H1 (cell line): Measurements from ENCODE around the gene PSME3. TPM values are rescaled to one million over a fixed set of nuclear protein-coding genes. Genes with fewer than 3 reads are reported as not detected.
A peak's percentile ranks its signal among the peaks of the same experiment; 100 is the strongest.

ENCODE experiments used
- CTCF ChIA-PET: fragments of 300-600 bp; sonication (Branson Sonifier 250); formaldehyde crosslinking; loops from one replicate; lab custom pipeline; 2021; ENCODE audit not compliant: partially characterized antibody; lab: Charles Lee
- POLR2A ChIA-PET: fragments of 300-600 bp; sonication (Branson Sonifier 250); formaldehyde crosslinking; loops from one replicate; lab custom pipeline; 2021; ENCODE audit warnings: inconsistent platforms; ENCODE audit not compliant: partially characterized antibody; lab: Charles Lee
- DNase-seq, 2 experiments: peaks; one replicate each; pipeline versions ENCODE4 v3.0.0 to v3.0.0-alpha.2; 2010 to 2022; ENCODE audit warnings: low spot score in 2 of 2, low read depth in 1 of 2, mixed read lengths in 1 of 2
- FAIRE-seq: peaks from 2 replicates; lab custom pipeline; 2011; peaks lifted over from hg19 to GRCh38; lab: Jason Lieb, UNC
- H2AFZ ChIP-seq: 2 replicates; pipeline ENCODE4 v1.8.1; 2012; ENCODE audit warnings: low read length, inconsistent platforms
- H2AK5ac ChIP-seq: 2 replicates; pipeline ENCODE4 v1.6.1; 2013; ENCODE audit warnings: low read depth, low read length
- H2BK120ac ChIP-seq: replicated peaks from 2 replicates; pipeline ENCODE3; 2013; ENCODE audit warnings: low read depth, low read length, inconsistent platforms
- H2BK12ac ChIP-seq: 2 replicates; pipeline ENCODE4 v1.6.1; 2013; ENCODE audit warnings: low read depth, low read length
- H2BK15ac ChIP-seq: 2 replicates; pipeline ENCODE4 v1.6.1; 2013; ENCODE audit warnings: low read length
- H2BK20ac ChIP-seq: 2 replicates; pipeline ENCODE4 v1.6.1; 2013; ENCODE audit warnings: low read length
- H2BK5ac ChIP-seq: 2 replicates; pipeline ENCODE4 v1.6.1; 2013; ENCODE audit warnings: low read depth, low read length
- H3K14ac ChIP-seq: 2 replicates; pipeline ENCODE4 v1.6.1; 2013; ENCODE audit warnings: inconsistent platforms; ENCODE audit not compliant: insufficient read length
- H3K18ac ChIP-seq: 2 replicates; pipeline ENCODE4 v1.6.1; 2013; ENCODE audit warnings: low read length; ENCODE audit errors: extremely low read depth
- H3K23ac ChIP-seq: 2 replicates; pipeline ENCODE4 v1.6.1; 2013; ENCODE audit warnings: inconsistent platforms; ENCODE audit not compliant: insufficient read length
- H3K23me2 ChIP-seq: 2 replicates; pipeline ENCODE4 v1.6.1; 2013; ENCODE audit warnings: low read depth, low read length
- H3K27ac ChIP-seq: 2 replicates; pipeline ENCODE4 v1.6.1; 2011; ENCODE audit warnings: low read depth, low read length, inconsistent platforms
- H3K27me3 ChIP-seq, 4 experiments: replicated peaks in 1 of 4; 1 replicate in 1 of 4; 2 replicates in 3 of 4; pipeline versions ENCODE4 v1.6.1 to v1.8.1; 2011 to 2013; ENCODE audit warnings: low read length in 3 of 4, mild to moderate bottlenecking in 3 of 4, inconsistent platforms in 2 of 4, mixed read lengths in 2 of 4, moderate library complexity in 1 of 4; ENCODE audit not compliant: control insufficient read depth in 3 of 4, insufficient read depth in 3 of 4; ENCODE audit errors: extremely low read depth in 1 of 4
- H3K36me3 ChIP-seq, 4 experiments: 2 replicates each; pipeline versions ENCODE4 v1.6.1 to v1.8.1; 2011 to 2013; ENCODE audit warnings: mild to moderate bottlenecking in 4 of 4, low read length in 3 of 4, moderate library complexity in 2 of 4, control low read depth in 1 of 4, inconsistent platforms in 1 of 4; ENCODE audit not compliant: insufficient read depth in 4 of 4, control insufficient read depth in 2 of 4
- H3K4ac ChIP-seq: replicated peaks from 2 replicates; pipeline ENCODE3; 2013; ENCODE audit warnings: low read length, low read depth, mixed read lengths, inconsistent platforms; ENCODE audit not compliant: insufficient read length
- H3K4me1 ChIP-seq, 4 experiments: replicated peaks in 1 of 4; 1 replicate in 1 of 4; 2 replicates in 3 of 4; pipeline versions ENCODE4 v1.6.1 to v1.8.1; 2011 to 2013; ENCODE audit warnings: low read length in 3 of 4, inconsistent platforms in 2 of 4, mixed read lengths in 1 of 4; ENCODE audit not compliant: insufficient read depth in 4 of 4, control insufficient read depth in 3 of 4
- H3K4me2 ChIP-seq, 2 experiments: 2 replicates each; pipeline versions ENCODE4 v1.6.1 to v1.8.1; 2011 to 2013; ENCODE audit warnings: low read depth in 2 of 2, low read length in 2 of 2, control low read depth in 1 of 2, inconsistent platforms in 1 of 2, mild to moderate bottlenecking in 1 of 2; ENCODE audit not compliant: insufficient read depth in 1 of 2
- H3K4me3 ChIP-seq, 4 experiments: fragments of 200-600, 300-600 bp in 1 of 4; sonication (generic), shearing (Covaris generic), sonication (Bioruptor Twin) in 1 of 4; 2 replicates each; pipeline versions ENCODE4 v1.5.1 to v1.8.1; 2011 to 2016; ENCODE audit warnings: low read length in 4 of 4, low read depth in 3 of 4, control low read depth in 2 of 4, inconsistent platforms in 2 of 4, mild to moderate bottlenecking in 2 of 4, mixed read lengths in 1 of 4, moderate library complexity in 1 of 4; ENCODE audit not compliant: insufficient read depth in 2 of 4; ENCODE audit errors: extremely low read depth in 1 of 4
- H3K56ac ChIP-seq: replicated peaks from 2 replicates; pipeline ENCODE3; 2013; ENCODE audit warnings: low read depth, mild to moderate bottlenecking, mixed read lengths, low read length, inconsistent platforms; ENCODE audit not compliant: insufficient read length
- H3K79me1 ChIP-seq: 2 replicates; pipeline ENCODE4 v1.6.1; 2013; ENCODE audit warnings: low read depth, low read length, control low read depth
- H3K79me2 ChIP-seq, 2 experiments: 2 replicates each; pipeline versions ENCODE4 v1.6.1 to v1.8.1; 2012 to 2013; ENCODE audit warnings: low read length in 2 of 2, mild to moderate bottlenecking in 2 of 2, inconsistent platforms in 1 of 2; ENCODE audit not compliant: insufficient read depth in 2 of 2, control insufficient read depth in 1 of 2
- H3K9ac ChIP-seq, 4 experiments: replicated peaks in 1 of 4; 1 replicate in 1 of 4; 2 replicates in 3 of 4; pipeline versions ENCODE4 v1.6.1 to v1.8.1; 2011 to 2013; ENCODE audit warnings: low read depth in 3 of 4, low read length in 3 of 4, control low read depth in 2 of 4, mild to moderate bottlenecking in 2 of 4, moderate library complexity in 2 of 4, inconsistent platforms in 1 of 4; ENCODE audit errors: extremely low read depth in 1 of 4
- H3K9me3 ChIP-seq, 2 experiments: 2 replicates each; pipeline versions ENCODE4 v1.6.1 to v1.8.1; 2012 to 2013; ENCODE audit warnings: mild to moderate bottlenecking in 2 of 2, moderate library complexity in 2 of 2, control low read depth in 1 of 2, inconsistent platforms in 1 of 2, low read depth in 1 of 2, low read length in 1 of 2, mixed read lengths in 1 of 2; ENCODE audit not compliant: insufficient read depth in 2 of 2
- H4K20me1 ChIP-seq, 2 experiments: replicated peaks in 1 of 2; 2 replicates each; pipeline versions ENCODE3 to v1.8.1; 2011 to 2013; ENCODE audit warnings: inconsistent platforms in 2 of 2, low read length in 2 of 2, mild to moderate bottlenecking in 1 of 2; ENCODE audit not compliant: insufficient read depth in 2 of 2, control insufficient read depth in 1 of 2
- H4K5ac ChIP-seq: 2 replicates; pipeline ENCODE4 v1.6.1; 2013; ENCODE audit warnings: low read length, low read depth, mixed read lengths, inconsistent platforms; ENCODE audit not compliant: insufficient read length
- H4K8ac ChIP-seq: 2 replicates; pipeline ENCODE4 v1.8.0; 2013; ENCODE audit warnings: mild to moderate bottlenecking, moderate library complexity, low read length, inconsistent platforms; ENCODE audit not compliant: insufficient read depth; ENCODE audit errors: extremely low read depth
- H4K91ac ChIP-seq: replicated peaks from 2 replicates; pipeline ENCODE3; 2013; ENCODE audit warnings: low read length, mixed read lengths, inconsistent platforms; ENCODE audit not compliant: insufficient read length
- ASH2L ChIP-seq: fragments of 200-600, 300-600 bp; sonication (generic); IDR thresholded peaks from one replicate; pipeline ENCODE4 v1.7.1; 2017; ENCODE audit warnings: low read length
- CEBPB ChIP-seq: IDR thresholded peaks from 2 replicates; pipeline ENCODE4 v1.6.1; 2012; ENCODE audit warnings: low read depth, low read length
- CREB1 ChIP-seq: IDR thresholded peaks from 2 replicates; pipeline ENCODE4 v1.6.1; 2012; ENCODE audit warnings: inconsistent platforms
- JUND ChIP-seq: IDR thresholded peaks from 2 replicates; pipeline ENCODE4 v1.6.1; 2011; ENCODE audit warnings: mild to moderate bottlenecking, improper control_type of control experiment, low read length
- KDM5A ChIP-seq: fragments of 200-600 bp; IDR thresholded peaks from 2 replicates; pipeline ENCODE4 v1.7.1; 2012; ENCODE audit warnings: mild to moderate bottlenecking, low read length, inconsistent platforms, mixed read lengths
- SUZ12 ChIP-seq: fragments of 200-600 bp; sonication (generic); IDR thresholded peaks from 2 replicates; pipeline ENCODE4 v1.6.1; 2012; ENCODE audit warnings: mild to moderate bottlenecking, inconsistent platforms, low read length, moderate library complexity, mixed read lengths
- TAF1 ChIP-seq: IDR thresholded peaks from 2 replicates; pipeline ENCODE4 v1.6.1; 2011; ENCODE audit warnings: mild to moderate bottlenecking, low read depth, low read length
- TAF7 ChIP-seq: optimal IDR thresholded peaks from 2 replicates; pipeline ENCODE3; 2011; ENCODE audit warnings: low read depth, mild to moderate bottlenecking, inconsistent platforms, low read length, moderate library complexity, borderline replicate concordance
- TBP ChIP-seq: IDR thresholded peaks from 2 replicates; pipeline ENCODE4 v1.6.1; 2011; ENCODE audit warnings: low read depth, low read length, improper control_type of control experiment
- WGBS, 2 experiments: shearing (Covaris generic) in 1 of 2; methylation state at CpG; one replicate each; pipeline versions ENCODE4 v1.1.6 to v1.1.7; 2013 to 2015; ENCODE audit warnings: low lambda C conversion rate in 2 of 2, mixed read lengths in 2 of 2, inconsistent platforms in 1 of 2, low coverage in 1 of 2, missing lambda C conversion rate in 1 of 2; ENCODE audit not compliant: insufficient replicate concordance in 2 of 2, insufficient coverage in 1 of 2, insufficient read length in 1 of 2; ENCODE audit errors: extremely low coverage in 1 of 2, missing lambda C conversion rate in 1 of 2; 5-methylcytosine and 5-hydroxymethylcytosine counted together
- long read RNA-seq, 2 experiments: library from RNA in 1 of 2; library from capped mRNA in 1 of 2; stranded (forward); transcript quantifications; one replicate each; pipeline ENCODE4 v2.0.0, GENCODE V29; 2021; ENCODE audit warnings: inconsistent platforms in 1 of 2
- polyA minus RNA-seq, 3 experiments: library from RNA; depleted of rRNA, polyadenylated mRNA; stranded (reverse); fragments of >200 nt; gene quantifications; 1 replicate in 2 of 3; 2 replicates in 1 of 3; pipeline ENCODE4 v1.2.3, GENCODE V29; 2011
- polyA plus RNA-seq, 7 experiments: library from polyadenylated mRNA; depleted of rRNA in 3 of 7; stranded (reverse) in 5 of 7; unstranded in 2 of 7; fragments of >200 nt in 5 of 7; fragments of 200-250 nt in 2 of 7; gene quantifications; 1 replicate in 5 of 7; 2 replicates in 1 of 7; 4 replicates in 1 of 7; pipeline versions ENCODE4 v1.2.1 to v1.2.3, GENCODE V29; 2011 to 2013; ENCODE audit warnings: missing spikeins in 2 of 7, mixed read lengths in 2 of 7
- total RNA-seq: library from RNA; stranded (reverse); fragmentation: NEBNext Ultra II Directional; extraction: Animal tissue kit (Norgen Biotek cat#: 25700); gene quantifications from 2 replicates; pipeline ENCODE4 v1.2.1, GENCODE V29; 2021

The PSME3 gene
- 223 and 224 TPM in 2 replicates for total RNA-seq
- 109 and 149 TPM in 2 replicates for polyA plus RNA-seq (2011; rRNA removed)
- polyA plus RNA-seq (2011; cell fraction: cytosol; rRNA removed) = 125 TPM
- 62.2 TPM for polyA plus RNA-seq (2011; cell fraction: nucleus; rRNA removed)
- polyA plus RNA-seq (2012, experiment 1 of 2) = 140 to 181 TPM (median 154 TPM) in 4 replicates
- polyA plus RNA-seq (2012, experiment 2 of 2) = 250 TPM
- 164 TPM for polyA plus RNA-seq (2013, experiment 1 of 2)
- 171 TPM for polyA plus RNA-seq (2013, experiment 2 of 2)
- 104 and 116 TPM in 2 replicates for polyA minus RNA-seq (2011; rRNA and poly(A)+ RNA removed)
- 68.5 TPM for polyA minus RNA-seq (2011; cell fraction: cytosol; rRNA and poly(A)+ RNA removed)
- 63.3 TPM for polyA minus RNA-seq (2011; cell fraction: nucleus; rRNA and poly(A)+ RNA removed)
- long read RNA-seq, experiment 1, transcript PSME3-210 (11 exons, 998 nt) = major isoform, 50 of 261 reads
- long read RNA-seq, experiment 1, partial matches to known transcripts = 174 of 261 reads
- long read RNA-seq, experiment 1, other reads (novel, unspliced or antisense) = 37 of 261 reads
- long read RNA-seq, experiment 2, transcript PSME3-210 (11 exons, 998 nt) = major isoform, 145 of 198 reads
- long read RNA-seq, experiment 2, partial matches to known transcripts = 2 of 198 reads
- long read RNA-seq, experiment 2, other reads (novel, unspliced or antisense) = 47 of 198 reads

- WGBS, 2 experiments = 1% methylated on average over 71 of the region's 71 CpGs; no CpG with 5 or more reads in 1 of the 2 experiments
- Histone ChIP-seq H3K79me1 (peaks cover 2% of the 10 kb centered on the region; the same call in 1 of the 2 replicates), H3K18ac (peak within 1 kb of the TSS; percentile 91), H3K23ac (no peak within 1 kb of the TSS), H3K9ac (peak within 1 kb of the TSS; percentile 94 to 99 (median 98)), H3K79me2 (peaks cover 3 to 22% of the 10 kb centered on the region in 2 experiments), H4K8ac (peak within 1 kb of the TSS; percentile 100), H2BK15ac (peak within 1 kb of the TSS; percentile 96; the same call in 1 of the 2 replicates), H2BK20ac (no peak within 1 kb of the TSS), H3K36me3 (peaks cover 8 to 31% (median 21%) of the 10 kb centered on the region in 4 experiments), H2BK120ac (peak within 1 kb of the TSS; percentile 82), H3K4me1 (peaks cover 0 to 2% (median 0%) of the 10 kb centered on the region in 4 experiments; a peak in 2 of 7 replicates), H4K5ac (peak within 1 kb of the TSS; percentile 89), H2BK5ac (peak within 1 kb of the TSS; percentile 99), H4K20me1 (peaks cover 0 to 2% of the 10 kb centered on the region in 2 experiments), H3K23me2 (peaks cover 9% of the 10 kb centered on the region), H3K27me3 (no peaks in the 10 kb centered on the region), H3K4me2 (peak within 1 kb of the TSS; percentile 89 to 94), H3K4me3 (peak within 1 kb of the TSS; percentile 75 to 99 (median 96)), H3K4ac (peak within 1 kb of the TSS; percentile 80), H2AFZ (peak within 1 kb of the TSS; percentile 94), H3K14ac (no peak within 1 kb of the TSS), H3K27ac (peak within 1 kb of the TSS; percentile 99), H2BK12ac (peak within 1 kb of the TSS; percentile 19; the same call in 1 of the 2 replicates), H3K9me3 (no peaks in the 10 kb centered on the region), H3K56ac (peak within 1 kb of the TSS; percentile 93), H4K91ac (peak within 1 kb of the TSS; percentile 92), H2AK5ac (0 out of 2 replicates have a peak within 1 kb of the TSS, but pooled peaks have one; percentile 30)
- ChIA-PET CTCF (interaction anchor here (0.9 to 4.2 kb wide), 4 partner anchors 10 to 104 kb away, joined by 3 to 45 read pairs (median 8); partner anchors contain the start of gene BECN1), POLR2A (interaction anchor here (0.6 to 8.9 kb wide), 23 partner anchors 11 to 255 kb away, joined by 3 to 111 read pairs (median 4); partner anchors contain the start of genes AARSD1, AOC2, AOC3 and BECN1)
- FAIRE-seq = no peak
- peak; percentile 54 to 96 for DNase-seq
- no peak for TF ChIP-seq SUZ12
- TF ChIP-seq TAF7 = peak; percentile 80
- TF ChIP-seq JUND = no peak
- TF ChIP-seq CREB1 = peak; percentile 96
- no peak for TF ChIP-seq CEBPB
- TF ChIP-seq TBP = peak; percentile 84
- TF ChIP-seq TAF1 = peak; percentile 88
- TF ChIP-seq ASH2L = peak; percentile 98
- TF ChIP-seq KDM5A = peak; percentile 90
These were observed at the start of gene PSME3 for GRCh38 chr17:42832934-42833766. Gene PSME3 (plus strand): TSS chr17:42833397. CDS start chr17:42833632, 235 bp downstream.
